ENCODE results near the gene CRTC2. TPM values are rescaled to one million over a fixed set of nuclear protein-coding genes. Genes with fewer than 3 reads are reported as not detected.
"Not testable (repeated sequence)": the region's sequence is repeated elsewhere in the genome, so short reads cannot be mapped to it uniquely, and the experiment has no call there.

The CRTC2 gene
- total RNA-seq: 10 to 100 TPM; 21.9 to 30.1 TPM
- long read RNA-seq, partial matches to known transcripts: 3 of 3 reads
- long read RNA-seq, other reads (novel, unspliced or antisense): 0 of 3 reads

- DNase-seq: peak; percentile 99 to 100
- ATAC-seq: peak; percentile 85
- intact Hi-C loops (cut with DNase I, micrococcal nuclease): no loop called here
Observed at GRCh38 chr1:153958111-153958960, at the start of gene CRTC2. CRTC2 (minus strand) TSS chr1:153958612; CDS start chr1:153958497, 115 bp downstream.

- DNase-seq: no peak
- ATAC-seq: no peak
- intact Hi-C loops (cut with DNase I, micrococcal nuclease): no loop called here
Observed at GRCh38 chr1:154006136-154006535, 47.7 kb upstream of the CRTC2 start.

- DNase-seq (no peak), ATAC-seq (no peak)
- intact Hi-C loops (cut with DNase I, micrococcal nuclease): no loop called here
Observed at GRCh38 chr1:154000420-154000819, 42.0 kb upstream of the CRTC2 start.

GRCh38 chr1:153996882-153997281, 38.5 kb upstream of the CRTC2 start:
- DNase-seq; ATAC-seq; intact Hi-C loops (cut with DNase I, micrococcal nuclease): not testable (repeated sequence)

- no peak for DNase-seq
- intact Hi-C loops (cut with DNase I, micrococcal nuclease): no loop called here
- ATAC-seq: no peak
Observed at GRCh38 chr1:153995640-153996039, 37.2 kb upstream of the CRTC2 start.

GRCh38 chr1:153995202-153995601, 36.8 kb upstream of the CRTC2 start:
- DNase-seq (no peak), ATAC-seq (no peak)
- intact Hi-C loops (cut with DNase I, micrococcal nuclease): no loop called here

GRCh38 chr1:153991806-153992205, 33.4 kb upstream of the CRTC2 start:
- ATAC-seq: no peak
- intact Hi-C loops (cut with DNase I, micrococcal nuclease): no loop called here
- no peak for DNase-seq

GRCh38 chr1:153991151-153991630, 32.8 kb upstream of the CRTC2 start:
- DNase-seq (no peak), ATAC-seq (no peak)
- intact Hi-C loops (cut with DNase I, micrococcal nuclease): no loop called here

GRCh38 chr1:153990468-153991150, 32.2 kb upstream of the CRTC2 start, which contains the start of gene RPS27:
RPS27 (plus strand) TSS chr1:153990762; CDS start chr1:153990797, 35 bp downstream.
- intact Hi-C loops (cut with DNase I, micrococcal nuclease): no loop called here
- ATAC-seq: peak; percentile 72
- DNase-seq: peak; percentile 87 to 96

- ATAC-seq: no peak
- DNase-seq: no peak
- intact Hi-C loops (cut with DNase I, micrococcal nuclease): loop anchor here (10.0 kb wide), 2 partner anchors 193 to 313 kb away; partner anchors contain the start of genes ILF2 (in 1 of the 2) and NPR1 (in 1 of the 2)
Observed at GRCh38 chr1:153987621-153988020, 29.2 kb upstream of the CRTC2 start.

GRCh38 chr1:153985941-153986761, 27.7 kb upstream of the CRTC2 start, which contains the start of gene RAB13:
RAB13 (minus strand) TSS chr1:153986339; CDS start chr1:153986236, 103 bp downstream.
- DNase-seq (peak; percentile 83 to 91), ATAC-seq (peak; percentile 82)
- intact Hi-C loops (cut with DNase I, micrococcal nuclease): loop anchor here (10.0 kb wide), 2 partner anchors 191 to 311 kb away; partner anchors contain the start of genes ILF2 (in 1 of the 2) and NPR1 (in 1 of the 2)

GRCh38 chr1:153985341-153985912, 27.0 kb upstream of the CRTC2 start:
- DNase-seq (peak in 1 of 2 donors; percentile 55), ATAC-seq (no peak)
- intact Hi-C loops (cut with DNase I, micrococcal nuclease): loop anchor here (10.0 kb wide), 2 partner anchors 191 to 311 kb away; partner anchors contain the start of genes ILF2 (in 1 of the 2) and NPR1 (in 1 of the 2)

- intact Hi-C loops (cut with DNase I, micrococcal nuclease): loop anchor here (10.0 kb wide), 2 partner anchors 190 to 310 kb away; partner anchors contain the start of genes ILF2 (in 1 of the 2) and NPR1 (in 1 of the 2)
- no peak for DNase-seq
- no peak for ATAC-seq
Observed at GRCh38 chr1:153984123-153984894, 25.9 kb upstream of the CRTC2 start.

- ATAC-seq, DNase-seq: not testable (repeated sequence)
- intact Hi-C loops (cut with DNase I, micrococcal nuclease): loop anchor here (10.0 kb wide), 2 partner anchors 187 to 307 kb away; partner anchors contain the start of genes ILF2 (in 1 of the 2) and NPR1 (in 1 of the 2)
Observed at GRCh38 chr1:153981735-153982134, 23.3 kb upstream of the CRTC2 start.

GRCh38 chr1:153979091-153979490, 20.7 kb upstream of the CRTC2 start:
- DNase-seq; intact Hi-C loops (cut with DNase I, micrococcal nuclease); ATAC-seq: not testable (repeated sequence)

- ATAC-seq (no peak), DNase-seq (no peak)
- intact Hi-C loops (cut with DNase I, micrococcal nuclease): no loop called here
Observed at GRCh38 chr1:153978274-153978909, 20.0 kb upstream of the CRTC2 start.

All from left colon (tissue), 2 donors.